Inflammatory macrophage (primary cell): ENCODE results near the gene ICAM1.

Experiments used
- DNase-seq, 2 donors: peaks; one replicate each; pipeline ENCODE4 v3.0.0-alpha.2; 2020 to 2022

ICAM1 gene

GRCh38 chr19:10295305-10295846 is 24.5 kb downstream of the ICAM1 start:
- DNase-seq = peak; percentile 56 to 76

- DNase-seq = no peak
Observed at GRCh38 chr19:10295847-10296591, 25.1 kb downstream of the ICAM1 start.

- peak; percentile 66 to 77 for DNase-seq
Observed at GRCh38 chr19:10299545-10300458, 28.9 kb downstream of the ICAM1 start.

DNA sequence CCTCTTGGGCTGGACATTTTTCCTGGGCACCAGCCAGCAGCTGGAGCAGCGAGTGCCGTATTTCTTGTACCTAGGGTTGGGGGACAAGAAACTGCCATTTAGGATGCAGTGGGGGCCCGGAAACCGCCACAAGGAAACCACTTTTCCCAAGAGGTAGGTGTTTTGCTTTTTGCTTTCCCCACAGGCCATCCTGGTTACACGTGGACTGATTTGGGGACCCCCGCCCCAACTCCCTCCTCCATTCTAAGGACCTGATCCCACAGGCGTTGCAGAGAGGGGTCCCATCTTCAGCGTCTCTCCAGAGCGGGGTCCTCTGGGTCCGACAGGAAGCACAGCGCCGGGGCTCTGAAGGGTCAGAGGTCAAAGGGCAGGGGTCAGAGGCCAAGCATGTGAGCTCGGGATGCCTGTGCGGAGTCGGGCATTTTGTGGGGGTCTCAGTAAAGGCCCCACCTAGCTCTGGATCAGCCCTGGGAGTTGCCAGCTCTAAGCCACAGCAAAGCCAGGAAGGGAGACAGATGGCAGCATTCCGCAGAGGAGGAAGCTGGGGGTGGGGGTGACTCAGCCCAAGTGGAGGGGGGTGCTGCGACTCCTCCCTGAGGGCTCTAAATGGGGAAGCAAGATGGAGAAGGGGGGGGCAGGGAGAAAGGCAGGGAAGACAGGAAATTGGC is 34.4 kb downstream of the ICAM1 start:
- DNase-seq = peak; percentile 88 to 93

DNA sequence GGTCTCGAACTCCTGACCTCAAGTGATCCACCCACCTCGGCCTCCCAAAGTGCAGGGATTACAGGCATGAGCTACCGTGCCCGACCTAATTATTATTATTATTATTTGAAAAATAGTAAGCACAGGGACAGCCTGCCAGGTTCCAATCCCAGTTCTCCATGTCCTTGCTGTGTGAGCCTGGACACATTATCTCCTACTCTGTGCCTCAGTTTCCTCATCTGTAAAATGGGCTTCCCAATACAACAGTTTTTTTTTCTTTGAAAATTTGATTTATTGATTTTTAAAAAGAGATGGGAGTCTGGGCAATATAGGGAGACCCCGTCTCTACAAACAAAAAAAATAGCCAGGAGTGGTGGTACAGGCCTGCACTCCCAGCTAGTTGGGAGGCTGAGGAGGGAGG is 35.4 kb downstream of the ICAM1 start:
- no peak for DNase-seq

GRCh38 chr19:10309423-10309822 is 38.5 kb downstream of the ICAM1 start, which contains the start of gene ZGLP1:
Gene ZGLP1 (minus strand): TSS chr19:10309815.
- no peak for DNase-seq

DNA sequence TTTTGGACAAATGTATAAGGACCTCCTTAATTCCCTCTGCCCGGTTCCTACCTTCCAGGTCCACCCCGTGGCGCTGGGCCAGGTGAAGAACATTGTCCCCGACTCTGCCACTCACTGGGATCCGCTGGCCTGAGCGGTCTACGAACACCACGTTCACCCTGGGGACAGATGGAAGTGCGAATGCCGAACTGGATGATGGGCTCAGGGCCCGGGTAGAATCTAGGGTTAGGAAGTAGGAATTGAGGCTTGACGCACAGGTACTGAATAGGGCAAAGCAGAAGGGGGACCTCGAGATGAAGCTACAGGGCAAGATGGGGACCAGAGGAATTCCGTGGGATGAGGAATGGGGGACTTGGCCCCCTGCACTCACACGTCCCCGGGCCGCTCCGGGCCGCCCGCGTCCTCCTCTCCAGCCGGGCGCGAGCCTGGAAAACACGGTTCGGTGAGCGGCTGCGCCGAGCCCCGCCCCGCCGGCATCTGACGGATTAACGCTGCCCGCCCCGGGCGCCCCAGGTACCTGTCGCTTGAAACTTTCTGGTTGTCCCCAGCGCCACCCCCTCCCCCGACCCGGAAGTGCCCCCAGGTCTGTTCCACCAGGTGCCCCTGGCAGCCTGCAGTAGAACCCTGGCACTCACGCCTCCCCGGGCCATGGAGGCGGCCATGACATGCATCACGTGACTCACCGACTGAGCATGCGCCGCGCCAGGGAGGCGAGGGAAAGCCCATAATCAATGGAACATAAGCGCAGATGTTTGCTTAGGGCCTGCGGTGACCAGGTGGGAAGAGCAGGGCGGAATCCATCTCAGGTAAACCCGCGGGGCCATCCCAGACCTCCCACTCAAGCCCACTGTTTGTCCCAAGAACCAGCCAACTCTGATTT is 44.7 kb downstream of the ICAM1 start, which contains the start of gene FDX2:
FDX2 (minus strand) TSS at position 681 of the 880 bp plus-strand sequence; CDS start at position 662, 19 bp downstream.
- peak; percentile 72 to 83 for DNase-seq

- no peak for DNase-seq
Observed at GRCh38 chr19:10316229-10317044, 45.5 kb downstream of the ICAM1 start.

DNA sequence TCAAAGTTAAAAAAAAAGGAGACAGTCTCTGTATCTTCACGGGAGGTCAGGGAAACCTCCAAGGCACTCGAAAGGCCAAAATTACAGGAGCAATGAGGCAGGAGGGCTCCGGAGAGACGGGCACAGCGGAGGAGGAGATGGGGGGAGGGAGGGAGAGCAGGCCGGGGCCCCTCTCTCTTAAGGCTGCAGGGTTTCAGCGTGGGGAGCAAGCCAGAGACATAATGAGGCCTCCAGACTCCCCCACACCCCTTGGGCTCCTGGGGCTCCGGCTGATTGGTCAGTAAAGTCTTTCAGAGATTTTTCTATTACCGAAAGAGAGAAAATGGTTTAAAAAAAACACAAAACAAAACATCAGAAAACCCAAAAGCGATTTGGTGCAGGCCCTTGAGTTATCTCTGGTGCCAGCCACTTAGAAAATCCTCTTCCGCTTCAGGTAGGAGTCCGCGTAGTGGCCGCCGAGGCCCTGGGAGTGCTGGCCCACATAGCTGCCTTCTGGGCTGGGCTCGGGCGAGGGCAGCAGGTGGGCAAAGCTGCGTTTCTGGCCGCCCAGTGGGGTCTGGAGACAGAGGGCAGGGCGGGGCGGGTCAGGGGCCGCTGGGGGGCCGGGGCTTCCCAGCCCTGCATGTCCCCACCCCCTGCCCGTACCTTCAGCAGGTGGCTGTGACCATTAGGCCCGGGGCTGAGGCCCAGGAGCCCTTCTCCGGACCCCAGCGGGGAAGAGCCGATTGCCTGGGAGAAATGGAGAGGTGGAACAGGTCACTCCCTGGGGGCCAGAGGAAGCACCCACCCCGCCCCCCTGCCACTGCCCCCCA is 46.3 kb downstream of the ICAM1 start:
- DNase-seq = no peak

DNA sequence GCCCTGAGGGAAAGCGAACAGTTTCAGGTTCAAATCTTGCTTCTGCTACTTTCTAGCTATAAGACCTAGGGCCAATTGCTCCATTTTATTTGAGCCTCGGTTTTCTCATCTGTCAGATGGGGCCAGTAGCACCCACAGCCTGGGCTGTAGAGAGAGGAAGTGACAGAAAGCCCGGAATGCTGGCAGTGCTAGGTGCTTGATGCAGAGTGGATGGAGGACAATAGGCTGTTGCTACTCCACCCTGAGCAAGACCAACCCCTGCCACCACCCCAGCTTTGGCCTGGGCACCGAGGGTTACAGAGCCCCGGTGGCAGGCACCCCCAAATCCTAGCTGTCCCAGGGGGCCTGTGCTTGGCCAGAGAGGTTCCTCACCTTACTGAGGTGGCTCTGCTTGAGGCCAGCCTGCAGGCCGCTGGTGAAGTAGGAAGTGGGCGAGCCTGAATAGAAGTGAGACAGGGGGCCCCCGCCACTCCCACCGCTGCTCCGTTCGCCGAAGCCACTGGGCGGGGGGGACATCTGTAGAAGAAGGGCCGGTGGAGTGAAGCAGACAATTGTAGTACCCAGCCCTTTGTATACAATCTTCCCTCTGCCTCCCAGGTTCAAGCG is 47.0 kb downstream of the ICAM1 start:
- DNase-seq = no peak

DNA sequence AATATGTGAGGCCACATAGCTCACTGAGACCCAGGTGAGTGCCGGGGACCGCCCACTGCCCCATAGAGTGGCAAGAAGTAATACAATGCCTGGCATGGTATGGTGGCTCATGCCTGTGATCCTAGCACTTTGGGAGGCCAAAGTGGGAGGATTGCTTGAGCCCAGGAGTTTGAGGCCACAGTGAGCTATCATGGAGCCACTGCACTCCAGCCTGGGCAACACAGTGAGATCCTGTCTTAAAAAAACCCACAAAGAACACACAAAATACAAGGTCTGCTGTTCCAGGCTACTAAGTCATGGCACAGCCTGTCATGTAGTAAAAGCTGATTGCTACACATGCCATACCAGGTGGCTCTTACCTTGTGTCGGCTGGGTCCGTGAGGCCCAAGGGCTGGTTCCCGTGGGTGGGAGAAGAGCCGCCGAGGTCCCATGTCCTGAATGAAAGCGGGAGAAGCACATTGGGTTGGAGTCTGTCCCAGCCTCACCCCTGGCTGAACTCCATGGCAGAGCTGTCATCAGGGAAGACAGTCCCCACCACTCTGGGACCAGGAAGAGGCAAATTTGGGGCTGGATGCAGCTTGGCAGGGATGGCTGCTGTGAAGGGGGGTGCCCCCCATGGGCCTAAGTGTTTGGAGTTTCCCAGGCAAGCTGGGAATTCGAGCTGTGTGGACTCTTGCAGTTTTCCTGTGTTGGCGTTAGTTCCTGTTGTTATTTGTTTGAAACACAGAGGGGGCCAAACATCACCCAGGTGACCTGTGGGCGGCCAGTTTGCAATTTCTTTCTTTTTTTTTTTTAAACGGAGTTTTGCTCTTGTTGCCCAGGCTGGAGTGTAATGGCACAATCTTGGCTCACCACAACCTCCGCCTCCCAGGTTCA is 48.1 kb downstream of the ICAM1 start:
- no peak for DNase-seq

DNA sequence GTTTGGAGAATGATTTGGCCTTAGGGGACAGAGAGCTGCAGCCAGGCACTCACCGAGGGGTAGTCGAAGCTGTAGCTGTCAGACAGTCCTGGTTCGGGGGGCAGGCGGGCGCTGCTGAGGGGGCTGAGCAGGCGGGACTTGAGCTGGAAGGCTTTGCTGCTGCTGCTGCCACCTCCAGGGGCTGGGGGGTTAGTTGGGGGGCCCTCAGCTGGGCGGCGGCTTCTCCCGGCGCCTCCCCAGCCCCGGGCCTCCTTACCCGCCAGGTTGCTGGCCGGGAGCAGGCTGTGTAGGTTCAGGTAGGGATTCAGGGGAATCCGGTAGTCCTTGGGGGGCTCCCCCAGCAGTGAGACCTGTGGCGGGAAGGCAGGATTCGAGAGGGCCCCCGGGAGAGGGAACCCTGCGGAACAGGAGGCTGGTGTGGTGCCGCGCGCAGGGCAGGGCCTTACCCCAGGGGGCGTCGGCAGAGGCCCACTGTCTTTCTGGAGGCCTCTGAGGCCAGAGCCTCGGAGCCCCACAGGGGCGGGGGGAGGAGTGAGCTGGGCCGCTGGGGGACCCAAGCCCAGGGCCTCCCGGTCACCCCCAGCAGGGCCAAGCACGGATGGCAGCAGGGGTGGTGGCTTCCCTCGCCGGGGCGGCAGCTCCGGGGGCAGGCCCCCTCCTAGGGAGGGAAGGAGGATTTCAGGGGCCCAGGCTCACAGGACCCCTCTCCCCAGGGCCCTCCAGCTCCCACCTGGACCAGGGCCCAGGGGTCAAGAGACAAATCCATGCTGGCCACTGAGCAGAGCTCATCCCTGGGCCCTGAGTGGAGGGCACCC is 49.9 kb downstream of the ICAM1 start:
- DNase-seq = no peak

GRCh38 chr19:10321417-10321797 is 50.5 kb downstream of the ICAM1 start:
- no peak for DNase-seq

GRCh38 chr19:10321874-10322835 is 51.2 kb downstream of the ICAM1 start:
- no peak for DNase-seq

DNA sequence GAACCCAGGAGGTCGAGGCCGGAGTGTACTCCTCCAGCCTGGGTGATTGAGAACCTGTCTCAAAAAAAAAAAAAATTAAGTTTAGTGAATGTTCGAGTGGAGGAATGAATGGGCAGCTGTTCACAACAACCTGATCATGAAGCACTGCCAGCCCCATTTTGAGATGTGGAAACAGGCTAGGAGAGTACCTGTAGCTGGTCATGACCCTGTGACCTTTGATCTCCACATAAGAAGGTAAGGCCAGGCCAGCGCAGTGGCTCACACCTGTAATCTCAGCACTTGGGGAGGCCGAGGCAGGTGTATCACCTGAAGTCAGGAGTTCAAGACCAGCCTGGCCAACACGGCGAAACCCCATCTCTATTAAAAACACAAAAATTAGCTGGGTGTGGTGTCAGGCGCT is 54.8 kb downstream of the ICAM1 start:
- DNase-seq = no peak

DNA sequence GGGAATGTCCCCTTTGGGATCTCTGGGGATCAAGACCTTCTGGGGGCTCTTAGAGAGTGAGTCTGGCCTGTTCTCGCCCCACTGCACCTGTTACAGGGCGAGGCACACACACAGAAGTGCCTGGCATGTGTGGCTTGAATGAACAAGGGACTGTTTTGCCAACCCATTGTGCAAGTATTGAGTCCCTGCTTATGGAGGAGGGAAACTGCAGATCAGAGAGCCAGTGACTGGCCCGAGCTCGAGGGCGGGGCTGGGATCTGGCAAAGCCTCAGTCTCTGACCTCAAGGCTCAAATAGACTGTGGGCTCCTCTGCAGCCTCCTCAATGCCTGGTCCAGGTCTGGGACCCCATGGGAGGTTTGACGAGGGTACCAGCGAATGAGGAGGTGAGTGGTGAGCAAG is 56.9 kb downstream of the ICAM1 start:
- no peak for DNase-seq
